ENCODE measurements around the gene RYR1.

RYR1 gene

DNA sequence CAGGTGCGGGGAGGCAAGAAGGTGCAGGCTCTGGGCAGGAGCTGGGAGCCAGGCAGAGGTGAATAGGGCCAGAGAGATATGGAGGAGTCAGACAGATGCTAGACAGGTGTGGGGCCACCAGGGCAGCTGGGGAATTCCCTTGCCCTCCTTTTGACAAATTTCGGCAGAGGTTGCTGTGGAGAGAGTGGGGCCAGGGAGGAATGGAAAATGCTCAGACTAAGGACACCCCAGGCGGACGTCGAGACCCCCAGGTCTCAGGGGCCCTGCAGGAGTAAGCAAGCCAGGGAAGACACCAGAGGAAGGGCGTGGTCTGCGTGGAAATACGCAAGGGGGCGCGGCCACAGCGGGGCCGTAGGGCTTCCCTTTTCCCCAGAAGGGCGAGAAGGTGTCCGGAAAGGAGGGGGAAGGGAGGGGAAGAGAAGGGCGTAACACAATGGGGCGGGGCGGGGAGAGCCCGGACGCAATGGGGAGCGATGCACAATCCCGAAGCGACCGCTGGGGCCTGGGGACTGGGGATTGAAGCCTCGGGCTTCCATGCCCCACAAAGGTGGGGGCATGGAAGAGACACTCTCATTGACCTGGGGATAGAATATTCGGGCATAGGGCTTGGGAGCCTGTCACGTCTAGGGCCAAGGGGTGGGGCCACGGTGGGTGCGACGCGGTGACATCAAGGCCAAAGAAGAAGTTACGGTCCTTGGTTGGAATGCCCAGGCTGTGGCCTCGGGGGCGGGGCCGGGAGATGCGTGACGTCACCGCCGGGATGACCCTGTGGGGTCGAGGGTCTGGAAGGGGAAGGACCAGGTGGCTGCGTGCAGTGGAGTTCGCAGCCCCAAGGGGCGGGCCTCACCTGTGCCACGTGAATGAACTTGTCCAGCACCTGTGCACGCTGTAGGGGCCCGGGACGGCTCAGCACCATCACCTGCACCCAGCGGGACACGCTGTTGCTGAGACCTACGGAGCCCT lies 15.7 kb upstream of the RYR1 start:
- TF ChIP-seq, protein P1, sequence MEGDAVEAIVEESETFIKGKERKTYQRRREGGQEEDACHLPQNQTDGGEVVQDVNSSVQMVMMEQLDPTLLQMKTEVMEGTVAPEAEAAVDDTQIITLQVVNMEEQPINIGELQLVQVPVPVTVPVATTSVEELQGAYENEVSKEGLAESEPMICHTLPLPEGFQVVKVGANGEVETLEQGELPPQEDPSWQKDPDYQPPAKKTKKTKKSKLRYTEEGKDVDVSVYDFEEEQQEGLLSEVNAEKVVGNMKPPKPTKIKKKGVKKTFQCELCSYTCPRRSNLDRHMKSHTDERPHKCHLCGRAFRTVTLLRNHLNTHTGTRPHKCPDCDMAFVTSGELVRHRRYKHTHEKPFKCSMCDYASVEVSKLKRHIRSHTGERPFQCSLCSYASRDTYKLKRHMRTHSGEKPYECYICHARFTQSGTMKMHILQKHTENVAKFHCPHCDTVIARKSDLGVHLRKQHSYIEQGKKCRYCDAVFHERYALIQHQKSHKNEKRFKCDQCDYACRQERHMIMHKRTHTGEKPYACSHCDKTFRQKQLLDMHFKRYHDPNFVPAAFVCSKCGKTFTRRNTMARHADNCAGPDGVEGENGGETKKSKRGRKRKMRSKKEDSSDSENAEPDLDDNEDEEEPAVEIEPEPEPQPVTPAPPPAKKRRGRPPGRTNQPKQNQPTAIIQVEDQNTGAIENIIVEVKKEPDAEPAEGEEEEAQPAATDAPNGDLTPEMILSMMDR (IDR thresholded peaks at IDR 0.05): peak; percentile 73
- peak overlapping the region; percentile 59 to 62 for H3K4me3 ChIP-seq (ENCODE audit: low read depth in 1 of 2, low read length in 1 of 2)
- no peaks in the 10 kb centered on the region for H3K9me3 ChIP-seq
- peak overlapping the region; percentile 93 for H3K27ac ChIP-seq
- H3K36me3 ChIP-seq: peaks cover 95% of the 10 kb centered on the region
- H3K27me3 ChIP-seq: no peaks in the 10 kb centered on the region
- peaks cover 45 to 53% of the 10 kb centered on the region in 2 experiments for H3K4me1 ChIP-seq (ENCODE audit: control insufficient read depth in 1 of 2, insufficient read depth in 1 of 2, low read depth in 1 of 2, low read length in 1 of 2)

DNA sequence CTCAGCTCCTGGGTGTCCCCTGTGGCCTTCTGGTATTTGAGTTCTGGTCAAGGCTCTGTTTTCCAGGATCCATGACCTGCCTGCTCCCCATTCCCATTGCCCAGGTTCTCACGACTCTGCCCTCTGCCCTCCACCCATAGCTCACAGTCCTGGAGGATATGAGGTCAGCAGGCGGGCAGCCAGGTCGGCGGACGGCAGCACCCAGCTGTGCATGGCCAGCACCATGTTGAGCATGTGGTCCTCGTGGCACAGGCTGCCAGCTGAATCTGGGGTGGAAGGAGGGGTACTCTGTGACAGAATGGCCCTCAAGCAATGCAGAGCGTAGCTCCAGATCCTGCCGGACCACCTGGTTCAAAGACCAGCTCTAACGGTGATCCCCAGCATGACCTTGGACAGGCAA lies 12.6 kb upstream of the RYR1 start:
- TF ChIP-seq, protein P1 (IDR thresholded peaks at IDR 0.05): no peak
- Histone ChIP-seq H3K36me3 (peaks cover 68% of the 10 kb centered on the region), H3K27me3 (no peaks in the 10 kb centered on the region), H3K9me3 (no peaks in the 10 kb centered on the region), H3K27ac (peak overlapping the region; percentile 93), H3K4me1 (ENCODE audit: control insufficient read depth in 1 of 2, insufficient read depth in 1 of 2, low read depth in 1 of 2, low read length in 1 of 2) (peaks cover 71 to 73% of the 10 kb centered on the region in 2 experiments), H3K4me3 (ENCODE audit: low read depth in 1 of 2, low read length in 1 of 2) (no peak overlapping the region)

DNA sequence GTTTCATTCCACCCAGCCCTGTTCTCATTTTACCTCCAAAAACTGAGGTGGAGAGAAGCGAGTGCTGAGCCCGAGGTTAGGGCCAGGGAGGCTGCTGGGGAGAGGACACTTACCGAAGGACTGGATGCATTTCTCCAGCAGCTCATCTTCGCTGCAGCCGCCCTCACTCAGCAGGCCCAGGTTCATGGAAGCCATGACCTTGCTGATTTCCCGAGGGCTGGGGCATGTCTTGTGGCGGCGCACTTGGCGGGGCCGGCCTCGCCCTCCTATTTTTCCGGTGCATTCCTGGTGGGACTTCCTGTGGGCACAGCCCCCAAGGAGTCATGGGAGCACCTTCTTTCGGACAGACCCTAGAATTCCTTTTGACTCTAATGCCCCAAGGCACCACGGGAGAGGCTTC lies 11.6 kb upstream of the RYR1 start:
- Histone ChIP-seq H3K36me3 (peaks cover 59% of the 10 kb centered on the region), H3K27me3 (no peaks in the 10 kb centered on the region), H3K27ac (peak overlapping the region; percentile 89), H3K4me1 (ENCODE audit: control insufficient read depth in 1 of 2, insufficient read depth in 1 of 2, low read depth in 1 of 2, low read length in 1 of 2) (peaks cover 74 to 78% of the 10 kb centered on the region in 2 experiments), H3K9me3 (no peaks in the 10 kb centered on the region), H3K4me3 (ENCODE audit: low read depth in 1 of 2, low read length in 1 of 2) (no peak overlapping the region)
- TF ChIP-seq, protein P1 (IDR thresholded peaks at IDR 0.05): no peak

DNA sequence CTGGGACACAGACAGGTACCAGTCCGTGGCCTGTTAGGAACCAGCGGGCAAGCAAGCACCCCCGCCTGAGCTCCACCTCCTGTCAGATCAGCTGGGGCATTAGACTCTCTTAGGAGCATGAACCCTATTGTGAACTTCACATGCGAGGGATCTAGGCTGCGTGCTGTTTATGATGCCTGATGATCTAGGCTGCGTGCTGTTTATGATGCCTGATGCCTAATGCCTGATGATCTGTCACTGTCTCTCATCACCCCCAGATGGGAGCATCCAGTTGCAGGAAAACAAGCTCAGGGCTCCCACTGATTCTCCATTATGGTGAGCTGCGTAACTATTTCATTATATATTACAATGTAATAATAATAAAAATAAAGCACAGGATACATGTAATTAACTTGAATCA lies 11.1 kb upstream of the RYR1 start:
- Histone ChIP-seq H3K4me1 (ENCODE audit: control insufficient read depth in 1 of 2, insufficient read depth in 1 of 2, low read depth in 1 of 2, low read length in 1 of 2) (peaks cover 68 to 75% of the 10 kb centered on the region in 2 experiments), H3K9me3 (no peaks in the 10 kb centered on the region), H3K27me3 (no peaks in the 10 kb centered on the region), H3K27ac (peak overlapping the region; percentile 89), H3K4me3 (ENCODE audit: low read depth in 1 of 2, low read length in 1 of 2) (no peak overlapping the region), H3K36me3 (peaks cover 53% of the 10 kb centered on the region)
- TF ChIP-seq, protein P1 (IDR thresholded peaks at IDR 0.05): no peak

DNA sequence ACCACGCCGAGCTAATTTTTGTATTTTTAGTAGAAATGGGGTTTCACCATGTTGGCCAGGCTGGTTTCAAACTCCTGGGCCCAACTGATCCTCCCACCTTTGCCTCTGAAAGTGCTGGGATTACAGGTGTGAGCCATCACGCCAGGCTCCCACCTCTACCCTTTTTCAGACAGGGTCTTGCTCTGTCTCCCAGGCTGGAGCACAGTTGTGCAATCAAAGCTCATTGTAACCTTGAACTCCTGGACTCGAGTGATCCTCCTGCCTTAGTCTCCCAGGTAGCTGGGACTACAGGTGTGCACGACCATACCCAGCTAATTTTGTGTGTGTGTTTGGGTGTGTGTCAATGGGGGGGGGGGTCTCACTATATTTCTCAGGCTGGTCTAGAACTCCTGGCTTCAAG lies 9.2 kb upstream of the RYR1 start:
- Histone ChIP-seq H3K4me1 (ENCODE audit: control insufficient read depth in 1 of 2, insufficient read depth in 1 of 2, low read depth in 1 of 2, low read length in 1 of 2) (peaks cover 53 to 60% of the 10 kb centered on the region in 2 experiments), H3K27me3 (peaks cover 8% of the 10 kb centered on the region), H3K36me3 (peaks cover 40% of the 10 kb centered on the region), H3K4me3 (ENCODE audit: low read depth in 1 of 2, low read length in 1 of 2) (peak overlapping the region; percentile 81 to 97), H3K27ac (peak overlapping the region; percentile 89), H3K9me3 (no peaks in the 10 kb centered on the region)
- TF ChIP-seq, protein P1 (IDR thresholded peaks at IDR 0.05): no peak

All from neutrophil (primary cell).